Keratinocyte (primary cell): ENCODE results near the gene PPOX.

ENCODE experiments used
- CTCF ChIP-seq, 3 experiments: IDR thresholded peaks in 1 of 3; conservative IDR thresholded peaks in 1 of 3; optimal IDR thresholded peaks in 1 of 3; 2 replicates in 2 of 3; 3 replicates in 1 of 3; pipeline versions ENCODE3 to v1.5.1; 2011; ENCODE audit warnings: low read length in 3 of 3, mild to moderate bottlenecking in 3 of 3, moderate library complexity in 2 of 3, control low read depth in 1 of 3, inconsistent platforms in 1 of 3; ENCODE audit not compliant: insufficient read depth in 2 of 3; ENCODE audit errors: extremely low read depth in 1 of 3
- EZH2 ChIP-seq: IDR thresholded peaks from one replicate; pipeline ENCODE4 v1.6.1; 2012; ENCODE audit warnings: inconsistent platforms, mild to moderate bottlenecking, low read length, moderate library complexity

- TF ChIP-seq CTCF (optimal IDR thresholded peaks at IDR 0.05 in 1 of 3, IDR thresholded peaks at IDR 0.05 in 1 of 3, conservative IDR thresholded peaks at IDR 0.05 in 1 of 3; ENCODE audit: extremely low read depth in 1 of 3, insufficient read depth in 2 of 3, low read length in 3 of 3) (no peak), EZH2 (no peak)
Observed at GRCh38 chr1:161195171-161195570, 28.9 kb downstream of the PPOX start.
